Right lobe of liver (tissue), 4 donors: ENCODE results near the gene TRRAP.

Experiments
- CTCF ChIP-seq, 4 donors: fragments of 200-600 bp in 3 of 4; fragments of 450-650 bp in 1 of 4; IDR thresholded peaks; one replicate each; pipeline versions ENCODE4 v1.5.1 to v1.8.0; 2016 to 2022; ENCODE audit warnings: antibody characterized with exemption in 4 of 4, mild to moderate bottlenecking in 2 of 4
- POLR2A ChIP-seq: fragments of 450-650 bp; IDR thresholded peaks from one replicate; pipeline ENCODE4 v1.6.1; 2017; ENCODE audit warnings: antibody characterized with exemption, mild to moderate bottlenecking
- donor health status: DM: no; HTN: no; CAD: no.
- donor health status: DM: no; HTN: no; CAD: no.
- donor health status: DM: no; HTN: yes; CAD: no.

- no peak for TF ChIP-seq CTCF (IDR thresholded peaks at IDR 0.05)
- no peak for TF ChIP-seq POLR2A
Observed at GRCh38 chr7:98963305-98963704, 85.0 kb downstream of the TRRAP start.
